Measurements from ENCODE around the gene SHANK1. TPM values are rescaled to one million over a fixed set of nuclear protein-coding genes. Genes with fewer than 3 reads are reported as not detected.
A peak's percentile ranks its signal among the peaks of the same experiment; 100 is the strongest.

The SHANK1 gene
- total RNA-seq, 1 experiment from 2014 or later = not detected

- no peak for DNase-seq (ENCODE audit: low spot score)
Measured at GRCh38 chr19:50712833-50713232, 6.8 kb downstream of the SHANK1 start.

- no peak for DNase-seq (ENCODE audit: low spot score)
Measured at GRCh38 chr19:50711805-50712204, 7.8 kb downstream of the SHANK1 start.

- no peak for DNase-seq (ENCODE audit: low spot score)
Measured at GRCh38 chr19:50711196-50711595, 8.4 kb downstream of the SHANK1 start.

GRCh38 chr19:50710612-50711011, 9.0 kb downstream of the SHANK1 start:
- DNase-seq (ENCODE audit: low spot score) = no peak

GRCh38 chr19:50710094-50710493, 9.5 kb downstream of the SHANK1 start:
- DNase-seq (ENCODE audit: low spot score) = no peak

GRCh38 chr19:50708179-50708879, 11.3 kb downstream of the SHANK1 start:
- DNase-seq (ENCODE audit: low spot score) = no peak

- no peak for DNase-seq (ENCODE audit: low spot score)
Measured at GRCh38 chr19:50706387-50706786, 13.2 kb downstream of the SHANK1 start.

GRCh38 chr19:50705422-50706019, 14.1 kb downstream of the SHANK1 start:
- DNase-seq (ENCODE audit: low spot score) = peak; percentile 84

- DNase-seq (ENCODE audit: low spot score) = peak; percentile 42
Measured at GRCh38 chr19:50703915-50704796, 15.4 kb downstream of the SHANK1 start.

GRCh38 chr19:50702871-50703829, 16.5 kb downstream of the SHANK1 start:
- DNase-seq (ENCODE audit: low spot score) = no peak

- no peak for DNase-seq (ENCODE audit: low spot score)
Measured at GRCh38 chr19:50702158-50702870, 17.3 kb downstream of the SHANK1 start.

GRCh38 chr19:50701367-50701985, 18.1 kb downstream of the SHANK1 start:
- no peak for DNase-seq (ENCODE audit: low spot score)

- DNase-seq (ENCODE audit: low spot score) = no peak
Measured at GRCh38 chr19:50697414-50698124, 22.0 kb downstream of the SHANK1 start.

- no peak for DNase-seq (ENCODE audit: low spot score)
Measured at GRCh38 chr19:50696094-50696483, 23.5 kb downstream of the SHANK1 start.

- no peak for DNase-seq (ENCODE audit: low spot score)
Measured at GRCh38 chr19:50695251-50696093, 24.1 kb downstream of the SHANK1 start.

GRCh38 chr19:50694815-50695145, 24.8 kb downstream of the SHANK1 start:
- DNase-seq (ENCODE audit: low spot score) = no peak

- DNase-seq (ENCODE audit: low spot score) = no peak
Measured at GRCh38 chr19:50693064-50693975, 26.3 kb downstream of the SHANK1 start.

GRCh38 chr19:50690439-50690838, 29.2 kb downstream of the SHANK1 start:
- no peak for DNase-seq (ENCODE audit: low spot score)

All from HT-29 (cell line).